HepG2 (cell line): ENCODE data around the gene ELP5. TPM values are rescaled to one million over a fixed set of nuclear protein-coding genes. Genes with fewer than 3 reads are reported as not detected.

Experiments
- AHR ChIP-seq: IDR thresholded peaks from 2 replicates; pipeline ENCODE4 v1.6.1; 2018; ENCODE audit warnings: missing genetic modification reagents, missing compliant biosample characterization
- BHLHE40 ChIP-seq: IDR thresholded peaks from 2 replicates; pipeline ENCODE4 v1.6.1; 2011; ENCODE audit warnings: low read length, improper control_type of control experiment
- CC2D1A ChIP-seq: sonication (generic); formaldehyde crosslinking; IDR thresholded peaks from 2 replicates; pipeline ENCODE4 v1.8.1; 2023; ENCODE audit warnings: mild to moderate bottlenecking, missing genetic modification reagents
- CHCHD3 ChIP-seq: sonication (generic); formaldehyde crosslinking; IDR thresholded peaks from 2 replicates; pipeline ENCODE4 v1.8.0; 2022; ENCODE audit warnings: mild to moderate bottlenecking, missing genetic modification reagents, moderate library complexity
- ELF3 ChIP-seq: IDR thresholded peaks from 2 replicates; pipeline ENCODE4 v1.6.1; 2016; ENCODE audit warnings: missing genetic modification reagents, missing compliant biosample characterization
- JDP2 ChIP-seq: sonication (generic); formaldehyde crosslinking; IDR thresholded peaks from 2 replicates; pipeline ENCODE4 v1.8.1; 2022; ENCODE audit warnings: missing genetic modification reagents, borderline replicate concordance
- PCBP2 ChIP-seq: fragments of 200-400 bp; formaldehyde crosslinking; optimal IDR thresholded peaks from 2 replicates; pipeline ENCODE3; 2018; ENCODE audit warnings: low read length, low read depth; ENCODE audit not compliant: poor library complexity, severe bottlenecking
- PTBP1 ChIP-seq: fragments of 200-400 bp; formaldehyde crosslinking; IDR thresholded peaks from 2 replicates; pipeline ENCODE4 v1.6.1; 2018; ENCODE audit warnings: low read length, low read depth; ENCODE audit not compliant: poor library complexity, severe bottlenecking
- RFXANK ChIP-seq: IDR thresholded peaks from 2 replicates; pipeline ENCODE4 v1.6.1; 2016
- RXRB ChIP-seq: IDR thresholded peaks from 2 replicates; pipeline ENCODE4 v1.6.1; 2016; ENCODE audit warnings: borderline replicate concordance, missing genetic modification reagents, missing compliant biosample characterization
- SAP130 ChIP-seq: IDR thresholded peaks from 2 replicates; pipeline ENCODE4 v1.6.1; 2016; ENCODE audit warnings: low read depth
- TEAD2 ChIP-seq: sonication (generic); formaldehyde crosslinking; IDR thresholded peaks from 2 replicates; pipeline ENCODE4 v1.9.0; 2021; ENCODE audit warnings: missing genetic modification reagents
- ZBTB38 ChIP-seq: sonication (generic); formaldehyde crosslinking; IDR thresholded peaks from 2 replicates; pipeline ENCODE4 v1.5.1; 2020; ENCODE audit warnings: mild to moderate bottlenecking, missing genetic modification reagents
- ZFAT ChIP-seq: sonication (generic); formaldehyde crosslinking; conservative IDR thresholded peaks from 2 replicates; pipeline ENCODE4 v1.8.1; 2023; ENCODE audit warnings: missing genetic modification reagents, inconsistent platforms
- ZFP1 ChIP-seq: IDR thresholded peaks from 2 replicates; pipeline ENCODE4 v1.6.1; 2016
- ZFP37 ChIP-seq: sonication (generic); formaldehyde crosslinking; IDR thresholded peaks from 2 replicates; pipeline ENCODE4 v1.4.0; 2020; ENCODE audit warnings: missing genetic modification reagents, borderline replicate concordance
- ZFP82 ChIP-seq: sonication (generic); formaldehyde crosslinking; IDR thresholded peaks from 2 replicates; pipeline ENCODE4 v1.5.1; 2020; ENCODE audit warnings: mild to moderate bottlenecking, missing genetic modification reagents, borderline replicate concordance
- ZNF225 ChIP-seq: sonication (generic); formaldehyde crosslinking; IDR thresholded peaks from 2 replicates; pipeline ENCODE4 v1.4.0; 2020; ENCODE audit warnings: mild to moderate bottlenecking, missing genetic modification reagents
- ZNF232 ChIP-seq: sonication (generic); formaldehyde crosslinking; IDR thresholded peaks from 2 replicates; pipeline ENCODE4 v1.4.0; 2020; ENCODE audit warnings: missing genetic modification reagents, borderline replicate concordance
- ZNF724P ChIP-seq: sonication (generic); formaldehyde crosslinking; IDR thresholded peaks from 2 replicates; pipeline ENCODE4 v1.8.0; 2022; ENCODE audit warnings: missing genetic modification reagents, borderline replicate concordance
- polyA plus RNA-seq, 8 experiments: library from polyadenylated mRNA; depleted of rRNA in 3 of 8; stranded (reverse) in 7 of 8; unstranded in 1 of 8; fragments of >200 nt; fragmentation: Illumina TruSeq in 4 of 8; extraction: Trizol in 4 of 8; gene quantifications; 2 replicates each; pipeline versions ENCODE4 v1.2.1 to v1.2.3, GENCODE V29; 2011 to 2016; ENCODE audit warnings: low read depth in 4 of 8, missing spikeins in 1 of 8, mixed read lengths in 1 of 8; ENCODE audit not compliant: insufficient read depth in 1 of 8
- total RNA-seq, 5 experiments: library from RNA; depleted of rRNA; stranded (reverse); fragments of >200 nt; fragmentation: Illumina TruSeq; extraction: Trizol; gene quantifications; 2 replicates each; pipeline ENCODE4 v1.2.3, GENCODE V29; 2016; ENCODE audit warnings: low read depth in 1 of 5
- TF ChIP-seq, protein P1 (sequence below): fragments of 450-650 bp; IDR thresholded peaks from 2 replicates; pipeline ENCODE4 v1.6.1; 2016
- TF ChIP-seq, protein P2 (sequence below): sonication (generic); formaldehyde crosslinking; IDR thresholded peaks from 2 replicates; pipeline ENCODE4 v1.4.0; 2020; ENCODE audit warnings: missing genetic modification reagents, borderline replicate concordance
- TF ChIP-seq, protein P3 (sequence below): sonication (generic); formaldehyde crosslinking; conservative IDR thresholded peaks from 2 replicates; pipeline ENCODE4 v1.4.0; 2020; ENCODE audit warnings: mild to moderate bottlenecking, missing genetic modification reagents, moderate library complexity

Gene ELP5
- total and polyA plus RNA-seq, 2 of the 13 experiments (the other 11 are each of a cell fraction or from before 2014, with no cell fraction given) = 67.6 to 69.8 TPM

DNA sequence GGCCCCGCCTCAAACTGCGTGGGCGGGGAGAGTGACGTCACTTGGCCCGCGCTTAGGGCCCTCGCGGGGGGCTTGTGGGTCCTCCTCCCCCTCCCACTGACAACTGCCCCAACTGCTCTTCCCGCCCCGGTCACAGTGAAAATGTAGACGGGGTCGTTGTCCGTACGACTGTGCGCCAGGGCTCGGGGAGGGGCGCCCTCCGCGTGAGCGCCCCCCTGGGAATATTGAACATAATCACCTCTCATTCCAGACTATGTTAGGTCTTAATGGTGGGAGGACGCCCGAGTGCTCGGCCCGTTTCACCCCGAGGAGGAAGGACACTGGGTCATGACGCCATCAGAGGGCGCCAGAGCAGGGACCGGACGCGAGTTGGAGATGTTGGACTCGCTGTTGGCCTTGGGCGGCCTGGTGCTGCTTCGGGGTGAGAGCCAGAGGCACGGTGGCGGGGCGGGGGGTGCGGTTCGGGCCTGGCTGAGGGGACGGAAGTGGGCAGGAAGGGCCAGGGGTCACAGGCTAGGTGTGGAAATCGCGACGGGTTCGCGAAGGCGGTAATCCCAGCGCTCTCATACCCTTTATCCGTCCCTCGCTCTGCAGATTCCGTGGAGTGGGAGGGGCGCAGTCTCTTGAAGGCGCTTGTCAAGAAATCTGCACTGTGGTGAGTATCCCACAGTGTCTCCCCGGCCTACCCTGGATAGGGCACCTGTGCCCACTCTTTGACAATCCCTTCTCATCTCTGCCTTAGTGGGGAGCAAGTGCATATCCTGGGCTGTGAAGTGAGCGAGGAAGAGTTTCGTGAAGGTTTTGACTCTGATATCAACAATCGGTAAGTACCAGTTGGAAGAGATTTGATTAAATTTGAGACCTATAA, at the start of gene ELP5 (continued):
- TF ChIP-seq, protein P1, sequence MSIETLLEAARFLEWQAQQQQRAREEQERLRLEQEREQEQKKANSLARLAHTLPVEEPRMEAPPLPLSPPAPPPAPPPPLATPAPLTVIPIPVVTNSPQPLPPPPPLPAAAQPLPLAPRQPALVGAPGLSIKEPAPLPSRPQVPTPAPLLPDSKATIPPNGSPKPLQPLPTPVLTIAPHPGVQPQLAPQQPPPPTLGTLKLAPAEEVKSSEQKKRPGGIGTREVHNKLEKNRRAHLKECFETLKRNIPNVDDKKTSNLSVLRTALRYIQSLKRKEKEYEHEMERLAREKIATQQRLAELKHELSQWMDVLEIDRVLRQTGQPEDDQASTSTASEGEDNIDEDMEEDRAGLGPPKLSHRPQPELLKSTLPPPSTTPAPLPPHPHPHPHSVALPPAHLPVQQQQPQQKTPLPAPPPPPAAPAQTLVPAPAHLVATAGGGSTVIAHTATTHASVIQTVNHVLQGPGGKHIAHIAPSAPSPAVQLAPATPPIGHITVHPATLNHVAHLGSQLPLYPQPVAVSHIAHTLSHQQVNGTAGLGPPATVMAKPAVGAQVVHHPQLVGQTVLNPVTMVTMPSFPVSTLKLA = no peak
- TF ChIP-seq RFXANK (CRISPR knock-in tag) (no peak), CHCHD3 (no peak), ZNF225 (CRISPR knock-in tag) (no peak), ZBTB38 (peak; percentile 61), ELF3 (CRISPR knock-in tag) (peak; percentile 69; the same call in 1 of the 2 replicates), ZFP37 (CRISPR knock-in tag) (no peak), ZNF724P (no peak), ZFP1 (CRISPR knock-in tag) (peak; percentile 64; the same call in 1 of the 2 replicates), JDP2 (CRISPR knock-in tag) (no peak), SAP130 (peak; percentile 96), CC2D1A (no peak), PCBP2 (no peak), ZFAT (CRISPR knock-in tag) (no peak), ZNF232 (CRISPR knock-in tag) (peak; percentile 3; the same call in 1 of the 2 replicates), PTBP1 (peak; percentile 98), ZFP82 (CRISPR knock-in tag) (peak; percentile 47; the same call in 1 of the 2 replicates), BHLHE40 (no peak; the same call in 1 of the 2 replicates), TEAD2 (no peak), AHR (CRISPR knock-in tag) (no peak), RXRB (CRISPR knock-in tag) (peak; percentile 77)
- TF ChIP-seq, protein P2, sequence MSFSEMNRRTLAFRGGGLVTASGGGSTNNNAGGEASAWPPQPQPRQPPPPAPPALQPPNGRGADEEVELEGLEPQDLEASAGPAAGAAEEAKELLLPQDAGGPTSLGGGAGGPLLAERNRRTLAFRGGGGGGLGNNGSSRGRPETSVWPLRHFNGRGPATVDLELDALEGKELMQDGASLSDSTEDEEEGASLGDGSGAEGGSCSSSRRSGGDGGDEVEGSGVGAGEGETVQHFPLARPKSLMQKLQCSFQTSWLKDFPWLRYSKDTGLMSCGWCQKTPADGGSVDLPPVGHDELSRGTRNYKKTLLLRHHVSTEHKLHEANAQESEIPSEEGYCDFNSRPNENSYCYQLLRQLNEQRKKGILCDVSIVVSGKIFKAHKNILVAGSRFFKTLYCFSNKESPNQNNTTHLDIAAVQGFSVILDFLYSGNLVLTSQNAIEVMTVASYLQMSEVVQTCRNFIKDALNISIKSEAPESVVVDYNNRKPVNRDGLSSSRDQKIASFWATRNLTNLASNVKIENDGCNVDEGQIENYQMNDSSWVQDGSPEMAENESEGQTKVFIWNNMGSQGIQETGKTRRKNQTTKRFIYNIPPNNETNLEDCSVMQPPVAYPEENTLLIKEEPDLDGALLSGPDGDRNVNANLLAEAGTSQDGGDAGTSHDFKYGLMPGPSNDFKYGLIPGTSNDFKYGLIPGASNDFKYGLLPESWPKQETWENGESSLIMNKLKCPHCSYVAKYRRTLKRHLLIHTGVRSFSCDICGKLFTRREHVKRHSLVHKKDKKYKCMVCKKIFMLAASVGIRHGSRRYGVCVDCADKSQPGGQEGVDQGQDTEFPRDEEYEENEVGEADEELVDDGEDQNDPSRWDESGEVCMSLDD (CRISPR knock-in tag) = no peak; the same call in 1 of the 2 replicates
- TF ChIP-seq, protein P3, sequence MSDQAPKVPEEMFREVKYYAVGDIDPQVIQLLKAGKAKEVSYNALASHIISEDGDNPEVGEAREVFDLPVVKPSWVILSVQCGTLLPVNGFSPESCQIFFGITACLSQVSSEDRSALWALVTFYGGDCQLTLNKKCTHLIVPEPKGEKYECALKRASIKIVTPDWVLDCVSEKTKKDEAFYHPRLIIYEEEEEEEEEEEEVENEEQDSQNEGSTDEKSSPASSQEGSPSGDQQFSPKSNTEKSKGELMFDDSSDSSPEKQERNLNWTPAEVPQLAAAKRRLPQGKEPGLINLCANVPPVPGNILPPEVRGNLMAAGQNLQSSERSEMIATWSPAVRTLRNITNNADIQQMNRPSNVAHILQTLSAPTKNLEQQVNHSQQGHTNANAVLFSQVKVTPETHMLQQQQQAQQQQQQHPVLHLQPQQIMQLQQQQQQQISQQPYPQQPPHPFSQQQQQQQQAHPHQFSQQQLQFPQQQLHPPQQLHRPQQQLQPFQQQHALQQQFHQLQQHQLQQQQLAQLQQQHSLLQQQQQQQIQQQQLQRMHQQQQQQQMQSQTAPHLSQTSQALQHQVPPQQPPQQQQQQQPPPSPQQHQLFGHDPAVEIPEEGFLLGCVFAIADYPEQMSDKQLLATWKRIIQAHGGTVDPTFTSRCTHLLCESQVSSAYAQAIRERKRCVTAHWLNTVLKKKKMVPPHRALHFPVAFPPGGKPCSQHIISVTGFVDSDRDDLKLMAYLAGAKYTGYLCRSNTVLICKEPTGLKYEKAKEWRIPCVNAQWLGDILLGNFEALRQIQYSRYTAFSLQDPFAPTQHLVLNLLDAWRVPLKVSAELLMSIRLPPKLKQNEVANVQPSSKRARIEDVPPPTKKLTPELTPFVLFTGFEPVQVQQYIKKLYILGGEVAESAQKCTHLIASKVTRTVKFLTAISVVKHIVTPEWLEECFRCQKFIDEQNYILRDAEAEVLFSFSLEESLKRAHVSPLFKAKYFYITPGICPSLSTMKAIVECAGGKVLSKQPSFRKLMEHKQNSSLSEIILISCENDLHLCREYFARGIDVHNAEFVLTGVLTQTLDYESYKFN (CRISPR knock-in tag) = peak; percentile 63
